Measurements from ENCODE around the gene SIL1.

Gene SIL1

GRCh38 chr5:138913773-138914172, 284.4 kb downstream of the SIL1 start:
- Mint-ChIP-seq H3K4me3 (no peak overlapping the region), H3K27ac (no peak overlapping the region), H3K27me3 (ENCODE audit: low read depth) (peaks cover 6% of the 10 kb centered on the region), H3K4me1 (ENCODE audit: low read depth) (peaks cover 5% of the 10 kb centered on the region), H3K36me3 (ENCODE audit: low read depth) (peaks cover 6% of the 10 kb centered on the region), H3K9me3 (no peaks in the 10 kb centered on the region)

DNA sequence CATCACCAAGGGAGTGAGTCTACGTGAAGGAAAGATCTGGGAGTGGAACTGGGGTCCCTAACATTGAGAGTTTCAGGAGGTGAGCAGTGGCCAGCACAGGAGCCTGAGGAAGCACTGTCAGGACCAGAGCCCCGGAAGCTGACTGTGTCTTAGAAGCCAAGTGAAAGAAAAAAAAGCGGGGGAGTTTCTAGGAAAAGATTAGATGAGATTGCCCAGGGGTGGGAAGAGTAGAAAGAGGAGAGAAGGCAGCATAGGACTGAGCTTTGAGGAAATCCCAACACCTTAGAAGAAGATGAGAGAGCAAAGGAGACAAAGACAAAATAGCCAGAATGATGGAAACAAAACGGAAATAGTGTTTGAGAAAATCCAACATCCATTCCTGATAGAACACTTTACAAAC, 286.1 kb downstream of the SIL1 start:
- H3K36me3 Mint-ChIP-seq (ENCODE audit: low read depth) = peaks cover 6% of the 10 kb centered on the region
- no peak overlapping the region for H3K27ac Mint-ChIP-seq
- peaks cover 5% of the 10 kb centered on the region for H3K4me1 Mint-ChIP-seq (ENCODE audit: low read depth)
- no peaks in the 10 kb centered on the region for H3K9me3 Mint-ChIP-seq
- H3K4me3 Mint-ChIP-seq = no peak overlapping the region
- H3K27me3 Mint-ChIP-seq (ENCODE audit: low read depth) = peaks cover 6% of the 10 kb centered on the region

DNA sequence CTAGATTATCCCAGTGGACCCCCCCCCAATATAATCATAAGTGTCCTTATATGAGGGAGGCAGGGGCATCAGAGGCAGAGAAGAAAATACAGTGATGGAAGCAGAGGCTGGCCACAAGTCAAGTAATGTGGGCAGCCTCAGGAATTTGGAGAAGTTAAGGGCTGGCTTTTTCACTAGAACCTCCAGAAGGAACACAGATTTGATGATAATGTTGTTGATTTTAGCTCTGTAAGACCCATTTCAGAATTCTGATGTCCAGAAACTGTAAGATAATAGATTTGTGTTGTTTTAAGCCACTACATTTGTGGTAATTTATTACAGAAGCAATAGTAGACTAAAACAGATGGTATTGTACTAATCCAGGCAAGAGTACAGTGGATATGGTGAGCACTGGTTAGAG, 286.7 kb downstream of the SIL1 start:
- Mint-ChIP-seq H3K36me3 (ENCODE audit: low read depth) (peaks cover 6% of the 10 kb centered on the region), H3K4me3 (no peak overlapping the region), H3K27ac (no peak overlapping the region), H3K9me3 (no peaks in the 10 kb centered on the region), H3K27me3 (ENCODE audit: low read depth) (peaks cover 6% of the 10 kb centered on the region), H3K4me1 (ENCODE audit: low read depth) (peaks cover 5% of the 10 kb centered on the region)

DNA sequence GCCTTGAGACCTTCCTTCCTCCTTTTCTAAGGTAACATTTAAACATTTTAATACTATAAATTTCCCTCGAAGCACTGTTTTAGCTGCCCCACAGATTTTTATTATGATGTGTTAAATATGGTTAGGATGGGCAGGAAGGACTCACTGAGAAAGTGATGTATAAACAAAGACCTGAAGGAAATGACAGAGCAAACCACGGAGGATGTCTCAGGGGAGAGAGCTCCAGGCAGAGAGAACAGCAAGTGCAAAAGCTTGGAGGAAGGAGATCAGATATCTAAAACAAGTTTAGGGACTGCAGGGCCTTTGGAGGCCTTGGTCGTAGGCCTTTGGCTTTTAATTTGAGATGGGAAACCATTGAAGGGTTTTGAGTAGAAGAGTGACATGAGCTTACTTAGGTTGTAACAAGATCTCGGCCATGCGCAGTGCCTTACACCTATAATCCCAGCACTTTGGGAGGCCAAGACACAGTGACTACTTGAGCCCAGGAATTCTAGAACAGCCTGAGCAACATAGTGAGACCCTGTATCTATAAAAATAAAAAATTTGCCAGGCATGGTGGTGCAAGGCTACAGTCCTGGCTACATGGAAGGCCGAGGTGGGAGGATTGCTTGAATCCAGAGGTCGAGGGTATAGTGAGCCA, 287.5 kb downstream of the SIL1 start:
- no peak overlapping the region for H3K4me3 Mint-ChIP-seq
- no peak overlapping the region for H3K27ac Mint-ChIP-seq
- H3K36me3 Mint-ChIP-seq (ENCODE audit: low read depth) = peaks cover 6% of the 10 kb centered on the region
- H3K9me3 Mint-ChIP-seq = no peaks in the 10 kb centered on the region
- peaks cover 6% of the 10 kb centered on the region for H3K27me3 Mint-ChIP-seq (ENCODE audit: low read depth)
- H3K4me1 Mint-ChIP-seq (ENCODE audit: low read depth) = peaks cover 5% of the 10 kb centered on the region

DNA sequence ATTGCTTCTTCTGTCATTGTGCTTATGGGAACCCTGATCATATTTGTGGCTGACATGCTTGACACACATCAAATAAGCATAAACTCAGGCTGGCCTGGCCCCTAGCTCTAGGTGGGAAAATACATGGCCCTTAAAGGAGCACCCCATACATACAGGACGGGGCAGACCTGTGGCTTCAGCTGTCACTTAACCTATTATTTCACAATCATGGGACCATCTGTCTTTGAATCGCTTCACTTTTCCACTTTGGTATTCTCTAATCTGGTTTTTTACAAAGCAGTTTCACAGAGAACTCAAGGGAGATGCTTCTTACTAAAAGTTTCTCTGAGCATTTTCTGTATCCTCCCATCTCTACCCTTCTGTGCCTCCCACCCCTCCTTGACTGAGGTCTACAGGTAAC, 288.4 kb downstream of the SIL1 start:
- no peak overlapping the region for H3K4me3 Mint-ChIP-seq
- H3K27me3 Mint-ChIP-seq (ENCODE audit: low read depth) = peaks cover 6% of the 10 kb centered on the region
- H3K36me3 Mint-ChIP-seq (ENCODE audit: low read depth) = peaks cover 6% of the 10 kb centered on the region
- no peaks in the 10 kb centered on the region for H3K9me3 Mint-ChIP-seq
- H3K27ac Mint-ChIP-seq = no peak overlapping the region
- H3K4me1 Mint-ChIP-seq (ENCODE audit: low read depth) = peaks cover 5% of the 10 kb centered on the region

GRCh38 chr5:138905541-138905940, 292.6 kb downstream of the SIL1 start:
- Mint-ChIP-seq H3K27me3 (ENCODE audit: low read depth) (no peaks in the 10 kb centered on the region), H3K27ac (no peak overlapping the region), H3K9me3 (no peaks in the 10 kb centered on the region), H3K4me3 (no peak overlapping the region), H3K4me1 (ENCODE audit: low read depth) (peaks cover 18% of the 10 kb centered on the region), H3K36me3 (ENCODE audit: low read depth) (peaks cover 11% of the 10 kb centered on the region)

GRCh38 chr5:138903130-138903775, 294.9 kb downstream of the SIL1 start:
- Mint-ChIP-seq H3K27me3 (ENCODE audit: low read depth) (peaks cover 14% of the 10 kb centered on the region), H3K9me3 (no peaks in the 10 kb centered on the region), H3K36me3 (ENCODE audit: low read depth) (peaks cover 6% of the 10 kb centered on the region), H3K4me3 (no peak overlapping the region), H3K27ac (no peak overlapping the region), H3K4me1 (ENCODE audit: low read depth) (peaks cover 20% of the 10 kb centered on the region)

- no peak overlapping the region for H3K27ac Mint-ChIP-seq
- H3K36me3 Mint-ChIP-seq (ENCODE audit: low read depth) = peaks cover 6% of the 10 kb centered on the region
- no peaks in the 10 kb centered on the region for H3K9me3 Mint-ChIP-seq
- peaks cover 20% of the 10 kb centered on the region for H3K4me1 Mint-ChIP-seq (ENCODE audit: low read depth)
- peaks cover 14% of the 10 kb centered on the region for H3K27me3 Mint-ChIP-seq (ENCODE audit: low read depth)
- H3K4me3 Mint-ChIP-seq = no peak overlapping the region
These were observed 296.5 kb downstream of the SIL1 start for GRCh38 chr5:138901716-138902115.

DNA sequence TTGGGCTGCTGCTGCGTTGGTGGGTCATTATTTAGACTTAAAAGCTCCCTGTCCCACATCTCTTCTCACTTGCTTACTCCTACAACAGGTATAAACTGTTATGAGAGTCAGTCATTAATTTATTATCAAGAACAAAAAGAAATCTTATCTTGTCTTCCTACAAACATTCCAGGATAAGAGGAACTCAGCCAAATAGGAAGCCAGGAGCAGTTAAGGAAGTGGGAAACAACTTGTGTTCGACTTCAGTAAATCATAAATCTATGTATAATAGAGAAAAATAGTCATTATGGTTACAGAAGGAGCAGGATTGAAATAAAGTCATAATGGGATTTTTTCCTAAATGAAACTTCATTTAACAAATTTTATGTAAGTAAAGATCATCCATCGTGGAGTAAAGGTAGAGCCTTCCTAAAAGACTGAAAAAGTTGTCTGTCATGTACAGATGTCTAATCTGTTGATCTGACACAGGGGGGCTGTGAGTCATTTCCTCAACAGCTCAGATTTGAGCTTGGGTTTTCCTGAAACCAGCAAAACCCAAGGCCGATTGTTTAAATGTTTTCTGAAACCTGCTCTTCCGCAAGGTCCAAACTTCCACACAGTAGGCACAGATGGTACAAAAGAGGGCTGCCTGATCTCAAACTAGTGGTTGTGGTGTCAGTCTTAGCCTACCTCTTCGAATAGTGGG, 297.7 kb downstream of the SIL1 start:
- Mint-ChIP-seq H3K36me3 (ENCODE audit: low read depth) (peaks cover 6% of the 10 kb centered on the region), H3K4me3 (no peak overlapping the region), H3K9me3 (no peaks in the 10 kb centered on the region), H3K27me3 (ENCODE audit: low read depth) (peaks cover 14% of the 10 kb centered on the region), H3K27ac (no peak overlapping the region), H3K4me1 (ENCODE audit: low read depth) (peaks cover 20% of the 10 kb centered on the region)

DNA sequence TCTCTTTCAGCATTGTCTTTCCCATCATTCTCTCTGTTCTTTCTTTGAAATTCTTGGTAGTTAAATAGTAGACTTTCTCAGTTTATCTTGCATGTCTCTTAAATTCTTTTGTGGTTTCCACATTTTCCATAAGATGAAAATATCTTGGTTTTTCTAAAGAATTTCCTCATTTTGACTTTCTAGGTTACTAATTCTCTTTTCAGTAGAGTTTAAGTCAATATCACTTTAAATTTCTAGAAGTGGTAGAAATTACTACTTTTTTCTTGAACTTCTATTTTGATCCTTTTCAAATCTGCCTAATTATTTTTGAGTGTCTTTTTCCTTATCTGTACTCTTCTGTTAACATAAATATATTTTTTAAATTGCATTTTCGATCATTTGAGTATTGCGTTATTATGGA, 299.4 kb downstream of the SIL1 start:
- Mint-ChIP-seq H3K9me3 (no peaks in the 10 kb centered on the region), H3K27ac (no peak overlapping the region), H3K4me3 (no peak overlapping the region), H3K36me3 (ENCODE audit: low read depth) (peaks cover 5% of the 10 kb centered on the region), H3K4me1 (ENCODE audit: low read depth) (peaks cover 20% of the 10 kb centered on the region), H3K27me3 (ENCODE audit: low read depth) (peaks cover 14% of the 10 kb centered on the region)

GRCh38 chr5:138898299-138898698, 299.9 kb downstream of the SIL1 start:
- Mint-ChIP-seq H3K4me1 (ENCODE audit: low read depth) (peaks cover 18% of the 10 kb centered on the region), H3K36me3 (ENCODE audit: low read depth) (peaks cover 3% of the 10 kb centered on the region), H3K27ac (no peak overlapping the region), H3K27me3 (ENCODE audit: low read depth) (peaks cover 14% of the 10 kb centered on the region), H3K9me3 (no peaks in the 10 kb centered on the region), H3K4me3 (no peak overlapping the region)
